ENCODE results near the gene BMPER.

The BMPER gene

GRCh38 chr7:34067005-34067778 is 161.9 kb downstream of the BMPER start:
- DNase-seq: no peak

- DNase-seq: no peak
Observed at GRCh38 chr7:34069676-34070075, 164.3 kb downstream of the BMPER start.

- no peak for DNase-seq
Observed at GRCh38 chr7:34070511-34071323, 165.4 kb downstream of the BMPER start.

- DNase-seq: no peak
Observed at GRCh38 chr7:34073676-34074075, 168.3 kb downstream of the BMPER start.

GRCh38 chr7:34074421-34074820 is 169.1 kb downstream of the BMPER start:
- DNase-seq: no peak

- DNase-seq: no peak
Observed at GRCh38 chr7:34075523-34076370, 170.4 kb downstream of the BMPER start.

- no peak for DNase-seq
Observed at GRCh38 chr7:34077168-34077567, 171.8 kb downstream of the BMPER start.

GRCh38 chr7:34078864-34079263 is 173.5 kb downstream of the BMPER start:
- no peak for DNase-seq

- no peak for DNase-seq
Observed at GRCh38 chr7:34080513-34080912, 175.2 kb downstream of the BMPER start.

- no peak for DNase-seq
Observed at GRCh38 chr7:34081935-34082334, 176.6 kb downstream of the BMPER start.

- no peak for DNase-seq
Observed at GRCh38 chr7:34083440-34083839, 178.1 kb downstream of the BMPER start.

- DNase-seq: no peak
Observed at GRCh38 chr7:34084651-34085050, 179.3 kb downstream of the BMPER start.

GRCh38 chr7:34086064-34086463 is 180.7 kb downstream of the BMPER start:
- no peak for DNase-seq

GRCh38 chr7:34086981-34087380 is 181.6 kb downstream of the BMPER start:
- DNase-seq: no peak

- no peak for DNase-seq
Observed at GRCh38 chr7:34087892-34088891, 182.9 kb downstream of the BMPER start.

GRCh38 chr7:34090816-34091215 is 185.5 kb downstream of the BMPER start:
- DNase-seq: no peak

- DNase-seq: no peak
Observed at GRCh38 chr7:34091321-34091917, 186.1 kb downstream of the BMPER start.

GRCh38 chr7:34093276-34093675 is 187.9 kb downstream of the BMPER start:
- no peak for DNase-seq

GRCh38 chr7:34096198-34096651 is 190.9 kb downstream of the BMPER start:
- DNase-seq: no peak

GRCh38 chr7:34096777-34097176 is 191.4 kb downstream of the BMPER start:
- no peak for DNase-seq

GRCh38 chr7:34100661-34101060 is 195.3 kb downstream of the BMPER start:
- no peak for DNase-seq
